GM23338 (cell line): Measurements from ENCODE around the gene DENND5A. TPM values are rescaled to one million over a fixed set of nuclear protein-coding genes. Genes with fewer than 3 reads are reported as not detected.

Experiments
- ATAC-seq: fragments of 200-7000 bp; cut with Tn5 transposase; 3 replicates; pipeline ENCODE4 v1.9.1; 2020
- DNase-seq: peaks from one replicate; pipeline ENCODE4 v3.0.0-alpha.2; 2015; ENCODE audit warnings: low spot score
- H2AFZ ChIP-seq: fragments of 200-600 bp; sonication (generic); 2 replicates; pipeline ENCODE4 v1.8.0; 2016; ENCODE audit warnings: antibody characterized with exemption, mild to moderate bottlenecking, moderate library complexity
- H3F3A ChIP-seq: fragments of 200-600 bp; sonication (generic); replicated peaks from 2 replicates; pipeline ENCODE4 v1.8.0; 2017; ENCODE audit warnings: antibody characterized with exemption, mixed run types, low read depth
- H3K27ac ChIP-seq: fragments of 200-600 bp; sonication (generic); 2 replicates; pipeline ENCODE4 v1.6.1; 2016; ENCODE audit warnings: low read depth
- H3K27me3 ChIP-seq: fragments of 200-600 bp; sonication (generic); 2 replicates; pipeline ENCODE4 v1.8.0; 2016; ENCODE audit warnings: mild to moderate bottlenecking, mixed run types, moderate library complexity; ENCODE audit not compliant: insufficient read depth
- H3K36me3 ChIP-seq: fragments of 200-600 bp; sonication (generic); 2 replicates; pipeline ENCODE4 v1.8.0; 2016; ENCODE audit warnings: mild to moderate bottlenecking; ENCODE audit not compliant: insufficient read depth
- H3K4me1 ChIP-seq: fragments of 200-600 bp; sonication (generic); 2 replicates; pipeline ENCODE4 v1.8.0; 2016; ENCODE audit warnings: mild to moderate bottlenecking, moderate library complexity; ENCODE audit not compliant: insufficient read depth
- H3K4me2 ChIP-seq: fragments of 200-600 bp; sonication (generic); 2 replicates; pipeline ENCODE4 v1.7.1; 2017; ENCODE audit warnings: mixed run types
- H3K4me3 ChIP-seq: fragments of 200-600 bp; sonication (generic); 2 replicates; pipeline ENCODE4 v1.6.1; 2016; ENCODE audit warnings: mixed run types
- H3K79me2 ChIP-seq: fragments of 200-600 bp; sonication (generic); replicated peaks from 2 replicates; pipeline ENCODE4 v1.8.0; 2017; ENCODE audit warnings: mild to moderate bottlenecking; ENCODE audit not compliant: insufficient read depth
- H3K9me2 ChIP-seq: fragments of 200-600 bp; sonication (generic); 2 replicates; pipeline ENCODE4 v1.8.0; 2017; ENCODE audit not compliant: insufficient read depth
- H4K20me1 ChIP-seq: fragments of 200-600 bp; sonication (generic); replicated peaks from 2 replicates; pipeline ENCODE4 v1.8.0; 2017; ENCODE audit warnings: mild to moderate bottlenecking; ENCODE audit not compliant: insufficient read depth
- H3K27ac Mint-ChIP-seq: 2 replicates; pipeline ENCODE4 v1.8.0; 2020; ENCODE audit warnings: inconsistent platforms, mild to moderate bottlenecking, moderate library complexity, mixed read lengths
- H3K27me3 Mint-ChIP-seq: 3 replicates; pipeline ENCODE4 v1.8.0; 2022; ENCODE audit warnings: low read depth, mild to moderate bottlenecking, moderate library complexity, mixed read lengths, inconsistent platforms; ENCODE audit not compliant: insufficient read depth, poor library complexity
- H3K36me3 Mint-ChIP-seq: 3 replicates; pipeline ENCODE4 v1.8.0; 2021; ENCODE audit warnings: low read depth, mild to moderate bottlenecking, inconsistent platforms, moderate library complexity, mixed read lengths
- H3K4me1 Mint-ChIP-seq: 3 replicates; pipeline ENCODE4 v1.8.0; 2020; ENCODE audit warnings: mild to moderate bottlenecking, inconsistent platforms, mixed read lengths
- H3K4me3 Mint-ChIP-seq: 3 replicates; pipeline ENCODE4 v1.8.0; 2021; ENCODE audit warnings: moderate library complexity, mild to moderate bottlenecking, inconsistent platforms, mixed read lengths
- H3K9me3 Mint-ChIP-seq: 3 replicates; pipeline ENCODE4 v1.8.0; 2020; ENCODE audit warnings: moderate library complexity, mild to moderate bottlenecking, inconsistent platforms, mixed read lengths
- CREB1 ChIP-seq: fragments of 250-450 bp; sonication (Bioruptor Pico); IDR thresholded peaks from 2 replicates; pipeline ENCODE4 v1.5.0; 2020; ENCODE audit warnings: low read depth, mild to moderate bottlenecking, moderate library complexity
- CTCF ChIP-seq, 2 experiments: fragments of 200-600 bp in 1 of 2; sonication (generic) in 1 of 2; conservative IDR thresholded peaks; 2 replicates each; pipeline versions ENCODE4 v1.5.1 to v1.6.1; 2016 to 2017; ENCODE audit warnings: antibody characterized with exemption in 2 of 2, low read depth in 2 of 2, mild to moderate bottlenecking in 2 of 2, moderate library complexity in 1 of 2
- EZH2 ChIP-seq: fragments of 200-600 bp; sonication (generic); IDR thresholded peaks from one replicate; pipeline ENCODE4 v1.8.0; 2017; ENCODE audit warnings: antibody characterized with exemption, mild to moderate bottlenecking, low read depth; ENCODE audit not compliant: unreplicated experiment
- EZH2phosphoT487 ChIP-seq: fragments of 200-600 bp; sonication (generic); IDR thresholded peaks from one replicate; pipeline ENCODE4 v1.8.1; 2018; ENCODE audit warnings: antibody characterized with exemption; ENCODE audit not compliant: unreplicated experiment
- JUNB ChIP-seq: IDR thresholded peaks from one replicate; pipeline ENCODE4 v1.6.1; 2016; ENCODE audit warnings: antibody characterized with exemption; ENCODE audit not compliant: unreplicated experiment
- NANOG ChIP-seq: IDR thresholded peaks from 2 replicates; pipeline ENCODE4 v1.6.1; 2016; ENCODE audit warnings: antibody characterized with exemption, borderline replicate concordance
- POLR2AphosphoS5 ChIP-seq: IDR thresholded peaks from 2 replicates; pipeline ENCODE4 v1.6.1; 2016; ENCODE audit warnings: antibody characterized with exemption, low read depth
- STAT1 ChIP-seq: IDR thresholded peaks from one replicate; pipeline ENCODE4 v1.6.1; 2016; ENCODE audit warnings: antibody characterized with exemption; ENCODE audit not compliant: unreplicated experiment
- ZNF114 ChIP-seq: fragments of 250-450 bp; sonication (Bioruptor Pico); IDR thresholded peaks from 2 replicates; pipeline ENCODE4 v1.5.0; 2020; ENCODE audit warnings: mild to moderate bottlenecking, moderate library complexity
- ZNF331 ChIP-seq: fragments of 250-450 bp; sonication (Bioruptor Pico); IDR thresholded peaks from 2 replicates; pipeline ENCODE4 v1.5.0; 2020; ENCODE audit warnings: low read depth, mild to moderate bottlenecking, moderate library complexity
- polyA plus RNA-seq: library from polyadenylated mRNA; unstranded; fragments of >200 nt; fragmentation: Nextera tagmentation; extraction: Ambion mirVana; gene quantifications from 2 replicates; pipeline ENCODE4 v1.2.1, GENCODE V29; 2016
- total RNA-seq: library from RNA; depleted of rRNA; stranded (reverse); fragments of >200 nt; shearing (Covaris generic); gene quantifications from 2 replicates; pipeline ENCODE4 v1.2.3, GENCODE V29; 2014
- TF ChIP-seq, protein P1 (sequence below): IDR thresholded peaks from 2 replicates; pipeline ENCODE4 v1.6.1; 2016; ENCODE audit warnings: antibody characterized with exemption
- TF ChIP-seq, protein P2 (sequence below): IDR thresholded peaks from one replicate; pipeline ENCODE4 v1.6.1; 2018; ENCODE audit warnings: antibody characterized with exemption; ENCODE audit not compliant: unreplicated experiment

DENND5A gene
- total and polyA plus RNA-seq, 2 experiments from 2014 or later = 28.1 to 56.3 TPM

- Mint-ChIP-seq H3K4me1 (peaks cover 5% of the 10 kb centered on the region; the same call in 2 of the 3 replicates), H3K27me3 (peaks cover 7% of the 10 kb centered on the region), H3K36me3 (peaks cover 11% of the 10 kb centered on the region; the same call in 2 of the 3 replicates), H3K9me3 (no peaks in the 10 kb centered on the region), H3K27ac (peak overlapping the region; percentile 32; the same call in 1 of the 2 replicates), H3K4me3 (no peak overlapping the region)
- TF ChIP-seq NANOG (no peak), CTCF (conservative IDR thresholded peaks at IDR 0.05; ENCODE audit: low read depth in 2 of 2) (no peak), POLR2AphosphoS5 (no peak), ZNF114 (CRISPR knock-in tag) (no peak), EZH2 (no peak), EZH2phosphoT487 (no peak), JUNB (no peak), CREB1 (CRISPR knock-in tag) (no peak), ZNF331 (no peak), STAT1 (no peak)
- TF ChIP-seq, protein P1, sequence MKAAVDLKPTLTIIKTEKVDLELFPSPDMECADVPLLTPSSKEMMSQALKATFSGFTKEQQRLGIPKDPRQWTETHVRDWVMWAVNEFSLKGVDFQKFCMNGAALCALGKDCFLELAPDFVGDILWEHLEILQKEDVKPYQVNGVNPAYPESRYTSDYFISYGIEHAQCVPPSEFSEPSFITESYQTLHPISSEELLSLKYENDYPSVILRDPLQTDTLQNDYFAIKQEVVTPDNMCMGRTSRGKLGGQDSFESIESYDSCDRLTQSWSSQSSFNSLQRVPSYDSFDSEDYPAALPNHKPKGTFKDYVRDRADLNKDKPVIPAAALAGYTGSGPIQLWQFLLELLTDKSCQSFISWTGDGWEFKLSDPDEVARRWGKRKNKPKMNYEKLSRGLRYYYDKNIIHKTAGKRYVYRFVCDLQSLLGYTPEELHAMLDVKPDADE = no peak
- TF ChIP-seq, protein P2, sequence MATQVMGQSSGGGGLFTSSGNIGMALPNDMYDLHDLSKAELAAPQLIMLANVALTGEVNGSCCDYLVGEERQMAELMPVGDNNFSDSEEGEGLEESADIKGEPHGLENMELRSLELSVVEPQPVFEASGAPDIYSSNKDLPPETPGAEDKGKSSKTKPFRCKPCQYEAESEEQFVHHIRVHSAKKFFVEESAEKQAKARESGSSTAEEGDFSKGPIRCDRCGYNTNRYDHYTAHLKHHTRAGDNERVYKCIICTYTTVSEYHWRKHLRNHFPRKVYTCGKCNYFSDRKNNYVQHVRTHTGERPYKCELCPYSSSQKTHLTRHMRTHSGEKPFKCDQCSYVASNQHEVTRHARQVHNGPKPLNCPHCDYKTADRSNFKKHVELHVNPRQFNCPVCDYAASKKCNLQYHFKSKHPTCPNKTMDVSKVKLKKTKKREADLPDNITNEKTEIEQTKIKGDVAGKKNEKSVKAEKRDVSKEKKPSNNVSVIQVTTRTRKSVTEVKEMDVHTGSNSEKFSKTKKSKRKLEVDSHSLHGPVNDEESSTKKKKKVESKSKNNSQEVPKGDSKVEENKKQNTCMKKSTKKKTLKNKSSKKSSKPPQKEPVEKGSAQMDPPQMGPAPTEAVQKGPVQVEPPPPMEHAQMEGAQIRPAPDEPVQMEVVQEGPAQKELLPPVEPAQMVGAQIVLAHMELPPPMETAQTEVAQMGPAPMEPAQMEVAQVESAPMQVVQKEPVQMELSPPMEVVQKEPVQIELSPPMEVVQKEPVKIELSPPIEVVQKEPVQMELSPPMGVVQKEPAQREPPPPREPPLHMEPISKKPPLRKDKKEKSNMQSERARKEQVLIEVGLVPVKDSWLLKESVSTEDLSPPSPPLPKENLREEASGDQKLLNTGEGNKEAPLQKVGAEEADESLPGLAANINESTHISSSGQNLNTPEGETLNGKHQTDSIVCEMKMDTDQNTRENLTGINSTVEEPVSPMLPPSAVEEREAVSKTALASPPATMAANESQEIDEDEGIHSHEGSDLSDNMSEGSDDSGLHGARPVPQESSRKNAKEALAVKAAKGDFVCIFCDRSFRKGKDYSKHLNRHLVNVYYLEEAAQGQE = no peak
- Histone ChIP-seq H3F3A (0 out of 2 replicates have a peak, but pooled peaks cover 3% of the 10 kb centered on the region), H2AFZ (no peak overlapping the region), H3K79me2 (peaks cover 99% of the 10 kb centered on the region), H3K4me2 (no peak overlapping the region), H3K4me3 (no peak overlapping the region), H3K27me3 (no peaks in the 10 kb centered on the region), H3K4me1 (peaks cover 6% of the 10 kb centered on the region; the same call in 1 of the 2 replicates), H3K9me2 (no peaks in the 10 kb centered on the region), H3K27ac (peak overlapping the region; percentile 15; the same call in 1 of the 2 replicates), H4K20me1 (peaks cover 25% of the 10 kb centered on the region), H3K36me3 (no peaks in the 10 kb centered on the region)
- ATAC-seq = no peak; the same call in 2 of the 3 replicates
- peak; percentile 24 for DNase-seq
Measured at GRCh38 chr11:9253086-9253485, 12.1 kb downstream of the DENND5A start.
